Measurements from ENCODE around the gene CCDC146.
A peak's percentile ranks its signal among the peaks of the same experiment; 100 is the strongest.
"Not testable (repeated sequence)": the region's sequence is repeated elsewhere in the genome, so short reads cannot be mapped to it uniquely, and the experiment has no call there.

CCDC146 gene

DNA sequence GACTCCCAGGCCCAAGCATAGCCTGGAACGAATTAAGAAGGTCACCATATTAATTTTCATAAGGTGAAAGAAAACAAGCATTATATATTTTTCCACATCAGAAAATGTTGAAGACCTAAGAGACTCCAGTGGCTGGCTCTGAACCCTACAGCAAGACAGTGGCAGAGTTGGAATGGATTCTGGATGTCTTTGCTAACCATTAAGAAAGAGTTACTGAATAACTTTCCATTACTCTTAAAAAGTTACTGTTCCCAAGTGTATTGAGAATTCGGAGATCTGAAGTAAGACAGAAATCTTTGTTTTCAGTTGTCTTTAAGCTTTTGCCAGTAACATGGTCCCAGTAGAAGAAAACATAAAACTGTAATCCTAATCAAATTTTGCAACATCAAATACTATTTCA, 30.1 kb upstream of the CCDC146 start:
- POLR2A ChIA-PET; H3K27me3 ChIP-seq (replicated peaks in 2 of 5; ENCODE audit: control insufficient read depth in 4 of 5, insufficient read depth in 5 of 5, low read length in 4 of 5); H3K4me1 ChIP-seq (ENCODE audit: control extremely low read depth in 1 of 4, control insufficient read depth in 4 of 4, insufficient read depth in 4 of 4, low read length in 3 of 4); DNase-seq; H3K4me3 ChIP-seq (ENCODE audit: control insufficient read depth in 1 of 7, extremely low read depth in 1 of 7, insufficient read depth in 4 of 7, low read depth in 2 of 7, low read length in 6 of 7); H3K27ac ChIP-seq (ENCODE audit: insufficient read depth in 1 of 2, low read depth in 1 of 2, low read length in 2 of 2, poor library complexity in 1 of 2, severe bottlenecking in 2 of 2); CTCF ChIA-PET; H3K9me3 ChIP-seq (ENCODE audit: control extremely low read depth in 1 of 5, control insufficient read depth in 4 of 5, insufficient read depth in 2 of 5, low read depth in 1 of 5, low read length in 4 of 5): not testable (repeated sequence)
- no CpG with 5 or more reads among the region's 2 CpGs for WGBS (ENCODE audit: insufficient coverage)
- peaks cover 0 to 11% (median 3%) of the 10 kb centered on the region in 4 experiments for H3K36me3 ChIP-seq (ENCODE audit: control insufficient read depth in 4 of 4, insufficient read depth in 4 of 4, low read length in 3 of 4)

DNA sequence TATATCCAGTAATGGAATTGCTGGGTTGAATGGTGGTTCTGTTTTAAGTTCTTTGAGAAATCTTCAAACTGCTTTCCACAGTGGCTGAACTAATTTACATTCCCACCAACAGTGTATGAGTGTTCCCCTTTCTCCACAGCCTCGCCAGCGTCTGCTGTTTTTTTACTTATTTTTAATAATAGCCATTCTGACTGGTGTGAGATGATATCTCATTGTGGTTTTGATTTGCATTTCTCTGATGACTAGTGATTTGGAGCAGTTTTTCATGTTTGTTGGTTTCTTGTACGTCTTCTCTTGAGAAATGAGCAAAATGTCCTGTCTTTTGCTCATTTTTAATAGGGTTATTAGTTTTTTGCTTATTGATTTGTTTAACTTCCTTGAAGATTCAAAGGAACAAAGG, 21.9 kb upstream of the CCDC146 start:
- H3K27me3 ChIP-seq (replicated peaks in 2 of 5; ENCODE audit: control insufficient read depth in 4 of 5, insufficient read depth in 5 of 5, low read length in 4 of 5); H3K9me3 ChIP-seq (ENCODE audit: control extremely low read depth in 1 of 5, control insufficient read depth in 4 of 5, insufficient read depth in 2 of 5, low read depth in 1 of 5, low read length in 4 of 5); POLR2A ChIA-PET; H3K4me1 ChIP-seq (ENCODE audit: control extremely low read depth in 1 of 4, control insufficient read depth in 4 of 4, insufficient read depth in 4 of 4, low read length in 3 of 4); H3K27ac ChIP-seq (ENCODE audit: insufficient read depth in 1 of 2, low read depth in 1 of 2, low read length in 2 of 2, poor library complexity in 1 of 2, severe bottlenecking in 2 of 2); H3K4me3 ChIP-seq (ENCODE audit: control insufficient read depth in 1 of 7, extremely low read depth in 1 of 7, insufficient read depth in 4 of 7, low read depth in 2 of 7, low read length in 6 of 7); H3K36me3 ChIP-seq (ENCODE audit: control insufficient read depth in 4 of 4, insufficient read depth in 4 of 4, low read length in 3 of 4); CTCF ChIA-PET: not testable (repeated sequence)
- peak in 2 of 3 donors; percentile 8 to 12 for DNase-seq
- no CpG with 5 or more reads among the region's 3 CpGs for WGBS (ENCODE audit: insufficient coverage)

DNA sequence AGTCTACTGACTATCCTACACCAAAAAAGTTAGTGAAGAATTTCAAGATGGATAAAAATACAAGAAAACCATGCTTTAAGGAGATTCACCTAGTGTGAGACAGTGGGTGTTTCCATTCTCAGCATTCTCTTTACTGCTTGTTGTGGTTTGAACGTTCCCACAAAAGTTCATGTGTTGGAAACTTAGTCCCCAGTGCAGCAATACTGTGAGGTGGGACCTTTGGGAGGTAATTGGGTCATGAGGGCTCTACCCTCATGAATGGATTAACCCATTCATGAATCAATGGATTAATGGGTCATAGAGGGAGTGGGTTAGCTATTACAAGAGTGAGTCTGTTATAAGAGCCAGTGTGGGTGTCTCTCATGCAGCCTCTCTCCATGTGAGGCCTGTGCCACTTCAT, 21.2 kb upstream of the CCDC146 start:
- H3K27me3 ChIP-seq (replicated peaks in 2 of 5; ENCODE audit: control insufficient read depth in 4 of 5, insufficient read depth in 5 of 5, low read length in 4 of 5); H3K27ac ChIP-seq (ENCODE audit: insufficient read depth in 1 of 2, low read depth in 1 of 2, low read length in 2 of 2, poor library complexity in 1 of 2, severe bottlenecking in 2 of 2); H3K4me1 ChIP-seq (ENCODE audit: control extremely low read depth in 1 of 4, control insufficient read depth in 4 of 4, insufficient read depth in 4 of 4, low read length in 3 of 4); DNase-seq; H3K36me3 ChIP-seq (ENCODE audit: control insufficient read depth in 4 of 4, insufficient read depth in 4 of 4, low read length in 3 of 4); H3K4me3 ChIP-seq (ENCODE audit: control insufficient read depth in 1 of 7, extremely low read depth in 1 of 7, insufficient read depth in 4 of 7, low read depth in 2 of 7, low read length in 6 of 7); CTCF ChIA-PET; POLR2A ChIA-PET; H3K9me3 ChIP-seq (ENCODE audit: control extremely low read depth in 1 of 5, control insufficient read depth in 4 of 5, insufficient read depth in 2 of 5, low read depth in 1 of 5, low read length in 4 of 5): not testable (repeated sequence)
- WGBS (ENCODE audit: insufficient coverage): 83% methylated on average over 1 of the region's 1 CpG

DNA sequence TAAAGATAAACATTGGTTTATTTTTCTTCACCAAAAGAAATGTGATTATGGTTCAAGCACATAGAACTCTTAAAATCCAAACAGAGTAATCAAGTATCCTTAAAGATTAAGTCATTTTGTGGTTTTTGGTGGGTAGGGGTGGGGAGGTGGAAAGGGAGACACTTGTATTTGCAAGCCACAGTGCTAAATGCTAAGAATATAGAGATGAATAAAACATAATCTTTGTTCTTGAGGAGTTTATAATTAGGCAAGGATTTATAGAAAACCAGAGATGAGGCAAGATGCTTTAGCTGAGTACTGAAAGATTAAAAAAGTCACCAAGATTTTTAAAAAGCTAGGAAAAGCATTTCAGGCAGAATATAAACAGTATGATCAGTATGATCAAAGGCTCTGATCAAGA, 19.7 kb upstream of the CCDC146 start:
- H3K27ac ChIP-seq (ENCODE audit: insufficient read depth in 1 of 2, low read depth in 1 of 2, low read length in 2 of 2, poor library complexity in 1 of 2, severe bottlenecking in 2 of 2); CTCF ChIA-PET; POLR2A ChIA-PET; H3K36me3 ChIP-seq (ENCODE audit: control insufficient read depth in 4 of 4, insufficient read depth in 4 of 4, low read length in 3 of 4); H3K9me3 ChIP-seq (ENCODE audit: control extremely low read depth in 1 of 5, control insufficient read depth in 4 of 5, insufficient read depth in 2 of 5, low read depth in 1 of 5, low read length in 4 of 5); DNase-seq; H3K4me3 ChIP-seq (ENCODE audit: control insufficient read depth in 1 of 7, extremely low read depth in 1 of 7, insufficient read depth in 4 of 7, low read depth in 2 of 7, low read length in 6 of 7); H3K4me1 ChIP-seq (ENCODE audit: control extremely low read depth in 1 of 4, control insufficient read depth in 4 of 4, insufficient read depth in 4 of 4, low read length in 3 of 4); H3K27me3 ChIP-seq (replicated peaks in 2 of 5; ENCODE audit: control insufficient read depth in 4 of 5, insufficient read depth in 5 of 5, low read length in 4 of 5): not testable (repeated sequence)

DNA sequence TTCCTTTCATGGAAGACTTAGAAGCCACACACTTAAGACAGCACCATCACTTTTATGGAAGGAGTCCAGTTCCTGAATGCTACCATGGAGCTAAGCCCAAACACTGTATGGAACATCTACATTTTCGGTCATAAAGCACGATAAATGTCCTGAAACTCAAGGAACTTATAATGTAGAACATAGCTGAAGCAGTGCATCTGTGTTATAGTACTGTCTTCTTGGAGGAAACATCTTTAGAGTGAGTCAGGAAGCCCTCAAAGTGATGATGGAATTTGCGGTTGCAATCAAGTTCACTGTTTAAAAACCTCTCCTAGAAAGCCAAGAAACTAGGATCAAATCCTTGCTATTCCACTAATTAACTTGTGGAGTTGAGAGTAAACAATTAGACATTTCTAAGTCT, 16.5 kb upstream of the CCDC146 start:
- H3K4me1 ChIP-seq (ENCODE audit: control extremely low read depth in 1 of 4, control insufficient read depth in 4 of 4, insufficient read depth in 4 of 4, low read length in 3 of 4); POLR2A ChIA-PET; H3K4me3 ChIP-seq (ENCODE audit: control insufficient read depth in 1 of 7, extremely low read depth in 1 of 7, insufficient read depth in 4 of 7, low read depth in 2 of 7, low read length in 6 of 7); H3K27me3 ChIP-seq (replicated peaks in 2 of 5; ENCODE audit: control insufficient read depth in 4 of 5, insufficient read depth in 5 of 5, low read length in 4 of 5); DNase-seq; H3K36me3 ChIP-seq (ENCODE audit: control insufficient read depth in 4 of 4, insufficient read depth in 4 of 4, low read length in 3 of 4); H3K9me3 ChIP-seq (ENCODE audit: control extremely low read depth in 1 of 5, control insufficient read depth in 4 of 5, insufficient read depth in 2 of 5, low read depth in 1 of 5, low read length in 4 of 5); CTCF ChIA-PET; H3K27ac ChIP-seq (ENCODE audit: insufficient read depth in 1 of 2, low read depth in 1 of 2, low read length in 2 of 2, poor library complexity in 1 of 2, severe bottlenecking in 2 of 2): not testable (repeated sequence)
- 82% methylated on average over 2 of the region's 3 CpGs for WGBS (ENCODE audit: insufficient coverage)

DNA sequence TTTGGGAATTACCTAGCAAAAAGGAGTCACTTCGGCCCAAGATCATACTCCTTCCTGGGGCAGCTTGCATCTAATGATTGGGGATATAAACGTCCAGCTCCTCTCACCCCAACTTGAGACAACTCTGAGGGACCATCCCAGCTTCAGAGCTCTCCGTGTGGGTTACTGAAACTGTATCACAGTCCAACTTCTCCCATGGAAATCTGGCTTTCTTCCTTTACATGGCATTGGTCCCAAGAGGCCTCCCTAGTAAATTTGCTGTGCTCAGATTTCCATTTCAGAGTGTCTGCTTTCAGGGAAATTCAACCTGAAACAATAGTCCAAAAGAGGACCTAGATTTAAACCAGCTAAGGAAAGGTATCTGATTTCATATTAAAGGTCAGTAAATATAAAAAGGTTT, 14.8 kb upstream of the CCDC146 start:
- H3K4me1 ChIP-seq (ENCODE audit: control extremely low read depth in 1 of 4, control insufficient read depth in 4 of 4, insufficient read depth in 4 of 4, low read length in 3 of 4); H3K27me3 ChIP-seq (replicated peaks in 2 of 5; ENCODE audit: control insufficient read depth in 4 of 5, insufficient read depth in 5 of 5, low read length in 4 of 5); DNase-seq; CTCF ChIA-PET; H3K36me3 ChIP-seq (ENCODE audit: control insufficient read depth in 4 of 4, insufficient read depth in 4 of 4, low read length in 3 of 4); H3K4me3 ChIP-seq (ENCODE audit: control insufficient read depth in 1 of 7, extremely low read depth in 1 of 7, insufficient read depth in 4 of 7, low read depth in 2 of 7, low read length in 6 of 7); POLR2A ChIA-PET; H3K27ac ChIP-seq (ENCODE audit: insufficient read depth in 1 of 2, low read depth in 1 of 2, low read length in 2 of 2, poor library complexity in 1 of 2, severe bottlenecking in 2 of 2); H3K9me3 ChIP-seq (ENCODE audit: control extremely low read depth in 1 of 5, control insufficient read depth in 4 of 5, insufficient read depth in 2 of 5, low read depth in 1 of 5, low read length in 4 of 5): not testable (repeated sequence)
- no CpG with 5 or more reads among the region's 3 CpGs for WGBS (ENCODE audit: insufficient coverage)

DNA sequence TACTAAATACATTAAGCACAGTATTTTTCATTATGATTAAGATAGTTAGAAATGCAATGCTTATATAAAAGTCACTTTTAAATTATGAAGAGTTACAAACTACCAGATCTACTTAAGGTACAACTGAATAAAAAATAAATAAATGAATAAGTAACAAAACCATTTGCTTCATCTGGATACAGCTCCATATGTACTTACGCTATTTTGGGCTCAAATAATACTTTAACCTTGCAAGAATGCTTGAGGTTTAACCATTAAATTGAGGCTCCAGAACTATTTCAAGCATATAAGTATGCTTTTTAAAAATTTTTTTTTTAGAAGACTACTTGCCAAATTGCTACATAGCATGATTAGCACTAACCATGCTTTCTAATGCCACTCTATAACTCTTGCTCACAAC, 14.1 kb upstream of the CCDC146 start:
- H3K4me1 ChIP-seq (ENCODE audit: control extremely low read depth in 1 of 4, control insufficient read depth in 4 of 4, insufficient read depth in 4 of 4, low read length in 3 of 4); H3K4me3 ChIP-seq (ENCODE audit: control insufficient read depth in 1 of 7, extremely low read depth in 1 of 7, insufficient read depth in 4 of 7, low read depth in 2 of 7, low read length in 6 of 7); H3K9me3 ChIP-seq (ENCODE audit: control extremely low read depth in 1 of 5, control insufficient read depth in 4 of 5, insufficient read depth in 2 of 5, low read depth in 1 of 5, low read length in 4 of 5); CTCF ChIA-PET; H3K36me3 ChIP-seq (ENCODE audit: control insufficient read depth in 4 of 4, insufficient read depth in 4 of 4, low read length in 3 of 4); H3K27ac ChIP-seq (ENCODE audit: insufficient read depth in 1 of 2, low read depth in 1 of 2, low read length in 2 of 2, poor library complexity in 1 of 2, severe bottlenecking in 2 of 2); DNase-seq; H3K27me3 ChIP-seq (replicated peaks in 2 of 5; ENCODE audit: control insufficient read depth in 4 of 5, insufficient read depth in 5 of 5, low read length in 4 of 5); POLR2A ChIA-PET: not testable (repeated sequence)
- no CpG with 5 or more reads among the region's 1 CpG for WGBS (ENCODE audit: insufficient coverage)
